Measurements from ENCODE around the gene FTCD. TPM values are rescaled to one million over a fixed set of nuclear protein-coding genes. Genes with fewer than 3 reads are reported as not detected.

FTCD gene
- total and polyA plus RNA-seq, 2 of the 8 experiments (the other 6 are each of a cell fraction or from before 2014, with no cell fraction given), result 3.3 to 4.9 TPM

DNA sequence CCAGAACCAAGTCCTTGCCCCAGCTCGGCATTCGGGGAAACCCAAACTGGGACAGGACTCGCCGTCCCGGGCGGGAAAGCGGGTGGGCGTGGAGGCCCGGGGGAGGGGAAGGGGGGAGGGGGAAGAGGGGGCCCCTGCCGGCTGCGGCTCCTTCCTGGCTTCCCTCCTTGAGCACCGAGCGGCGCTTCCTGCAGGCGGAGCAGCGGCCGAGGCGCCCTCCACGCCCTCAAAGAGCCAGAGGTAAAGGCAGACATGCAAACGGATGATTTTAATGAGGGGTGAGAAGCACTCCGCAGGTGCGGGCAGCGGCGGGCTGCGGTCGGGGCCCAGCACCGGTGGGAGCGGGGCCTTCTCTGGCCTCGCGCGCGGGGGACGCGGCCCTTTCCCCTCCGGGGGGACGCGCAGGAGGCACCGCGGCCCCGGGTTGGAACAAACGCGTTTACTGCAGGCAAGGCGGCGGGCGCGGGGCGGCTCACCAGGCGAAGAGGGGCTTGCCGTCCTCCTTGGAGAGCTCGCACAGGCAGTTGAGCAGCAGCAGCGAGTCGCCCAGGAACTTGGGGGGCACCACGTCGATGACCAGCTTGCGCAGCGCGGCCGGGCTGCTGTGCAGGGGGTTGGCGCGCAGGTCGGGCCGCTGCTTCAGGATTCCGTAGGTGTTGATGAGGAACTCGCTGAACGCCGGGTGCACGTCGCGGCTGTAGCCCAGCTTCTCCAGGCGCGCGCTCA lies 5.7 kb upstream of the FTCD start (continued):
- TF ChIP-seq POLR2A (IDR thresholded peaks at IDR 0.05; ENCODE audit: control extremely low read depth in 1 of 2, low read depth in 2 of 2, low read length in 2 of 2) (no peak), BACH1 (IDR thresholded peaks at IDR 0.05; ENCODE audit: low read length) (no peak), BRCA1 (IDR thresholded peaks at IDR 0.05; ENCODE audit: low read depth, low read length) (no peak), CBX5 (IDR thresholded peaks at IDR 0.05; ENCODE audit: low read depth, low read length) (no peak), KDM5A (IDR thresholded peaks at IDR 0.05; ENCODE audit: low read length) (no peak)

Data from H1 (cell line).